ENCODE data around the gene PLXNA4. TPM values are rescaled to one million over a fixed set of nuclear protein-coding genes. Genes with fewer than 3 reads are reported as not detected.

PLXNA4 gene
- total and polyA plus RNA-seq, 2 experiments from 2014 or later = 0.08 to 0.80 TPM

- peaks cover 32% of the 10 kb centered on the region for H3K27me3 Mint-ChIP-seq (ENCODE audit: insufficient read depth, low read depth, poor library complexity)
- no peak overlapping the region for H3K4me3 Mint-ChIP-seq
- ATAC-seq = peak; percentile 65
These were observed 4.5 kb upstream of the PLXNA4 start for GRCh38 chr7:132580717-132581285.

GRCh38 chr7:132580277-132580676, 4.0 kb upstream of the PLXNA4 start:
- no peak for ATAC-seq
- peaks cover 10% of the 10 kb centered on the region for H3K4me1 ChIP-seq (ENCODE audit: insufficient read depth)
- Mint-ChIP-seq H3K27ac (no peak overlapping the region), H3K4me3 (no peak overlapping the region), H3K36me3 (ENCODE audit: low read depth) (no peaks in the 10 kb centered on the region), H3K9me3 (no peaks in the 10 kb centered on the region), H3K4me1 (peaks cover 16% of the 10 kb centered on the region), H3K27me3 (ENCODE audit: insufficient read depth, low read depth, poor library complexity) (peaks cover 37% of the 10 kb centered on the region)
- TF ChIP-seq JUNB (IDR thresholded peaks at IDR 0.05; ENCODE audit: unreplicated experiment) (no peak), CTCF (conservative IDR thresholded peaks at IDR 0.05; ENCODE audit: low read depth in 2 of 2) (peak in 1 of 2 experiments; percentile 20; a peak in 1 of 4 replicates), CREB1 (CRISPR knock-in tag; IDR thresholded peaks at IDR 0.05; ENCODE audit: low read depth) (no peak), ETS1 (IDR thresholded peaks at IDR 0.05) (no peak)
- no peaks in the 10 kb centered on the region for H4K20me1 ChIP-seq (replicated peaks; ENCODE audit: insufficient read depth)
- H3F3A ChIP-seq (replicated peaks; ENCODE audit: low read depth) = no peaks in the 10 kb centered on the region
- H3K36me3 ChIP-seq (ENCODE audit: insufficient read depth) = no peaks in the 10 kb centered on the region
- peaks cover 47% of the 10 kb centered on the region for H3K27me3 ChIP-seq (ENCODE audit: insufficient read depth)
- no peaks in the 10 kb centered on the region for H3K79me2 ChIP-seq (replicated peaks; ENCODE audit: insufficient read depth)
- H2AFZ ChIP-seq = no peak overlapping the region
- no peak overlapping the region for H3K27ac ChIP-seq (ENCODE audit: low read depth)
- peak; percentile 30 for DNase-seq (ENCODE audit: low spot score)
- no peaks in the 10 kb centered on the region for H3K9me2 ChIP-seq (ENCODE audit: insufficient read depth)
- no peak overlapping the region for H3K4me3 ChIP-seq
- no peak overlapping the region for H3K4me2 ChIP-seq

More at GRCh38 chr7:132580717-132581285, 4.5 kb upstream of the PLXNA4 start:
- H3K27ac ChIP-seq (ENCODE audit: low read depth) = no peak overlapping the region
- H3K4me2 ChIP-seq = no peak overlapping the region
- no peak for TF ChIP-seq ETS1 (IDR thresholded peaks at IDR 0.05)
- peak; percentile 86 to 98 for TF ChIP-seq CTCF (conservative IDR thresholded peaks at IDR 0.05; ENCODE audit: low read depth in 2 of 2)
- H3K79me2 ChIP-seq (replicated peaks; ENCODE audit: insufficient read depth) = no peaks in the 10 kb centered on the region
- peaks cover 5% of the 10 kb centered on the region for H3K4me1 ChIP-seq (ENCODE audit: insufficient read depth)
- Mint-ChIP-seq H3K9me3 (no peaks in the 10 kb centered on the region), H3K36me3 (ENCODE audit: low read depth) (no peaks in the 10 kb centered on the region), H3K27ac (no peak overlapping the region), H3K4me1 (peaks cover 11% of the 10 kb centered on the region)
- H3K9me2 ChIP-seq (ENCODE audit: insufficient read depth) = 0 out of 2 replicates have a peak, but pooled peaks cover 2% of the 10 kb centered on the region
- H3K36me3 ChIP-seq (ENCODE audit: insufficient read depth) = no peaks in the 10 kb centered on the region
- peaks cover 42% of the 10 kb centered on the region for H3K27me3 ChIP-seq (ENCODE audit: insufficient read depth)
- H2AFZ ChIP-seq = no peak overlapping the region
- no peaks in the 10 kb centered on the region for H4K20me1 ChIP-seq (replicated peaks; ENCODE audit: insufficient read depth)
- no peaks in the 10 kb centered on the region for H3F3A ChIP-seq (replicated peaks; ENCODE audit: low read depth)
- no peak overlapping the region for H3K4me3 ChIP-seq
- peak; percentile 92 for DNase-seq (ENCODE audit: low spot score)

All from GM23338 (cell line).